HepG2 (cell line): ENCODE data around the gene WNT9A. TPM values are rescaled to one million over a fixed set of nuclear protein-coding genes. Genes with fewer than 3 reads are reported as not detected.

Source experiments
- ASH2L ChIP-seq: fragments of 300-600, 200-600 bp; sonication (generic); IDR thresholded peaks from 2 replicates; pipeline ENCODE4 v1.7.0; 2017; ENCODE audit warnings: low read depth, mild to moderate bottlenecking, moderate library complexity, mixed read lengths, low read length; ENCODE audit not compliant: insufficient read length
- CREB1 ChIP-seq, 2 experiments: fragments of 450-650 bp in 1 of 2; IDR thresholded peaks; 2 replicates each; pipeline ENCODE4 v1.6.1; 2016 to 2017; ENCODE audit warnings: control low read depth in 1 of 2, mild to moderate bottlenecking in 1 of 2, missing compliant biosample characterization in 1 of 2, missing genetic modification characterization in 1 of 2
- EZH2 ChIP-seq: conservative IDR thresholded peaks from 2 replicates; pipeline ENCODE4 v1.6.1; 2012; ENCODE audit warnings: mild to moderate bottlenecking, low read depth, low read length, moderate library complexity
- GABPB1 ChIP-seq: IDR thresholded peaks from 2 replicates; pipeline ENCODE4 v1.6.1; 2016; ENCODE audit warnings: mild to moderate bottlenecking, missing genetic modification reagents, moderate library complexity, missing compliant biosample characterization
- HNRNPLL ChIP-seq: fragments of 200-400 bp; formaldehyde crosslinking; IDR thresholded peaks from 2 replicates; pipeline ENCODE4 v1.6.1; 2017; ENCODE audit warnings: mild to moderate bottlenecking, low read depth, low read length; ENCODE audit not compliant: poor library complexity, severe bottlenecking
- MTF2 ChIP-seq: sonication (generic); formaldehyde crosslinking; IDR thresholded peaks from 2 replicates; pipeline ENCODE4 v1.5.0; 2020; ENCODE audit warnings: missing genetic modification reagents, borderline replicate concordance
- NBN ChIP-seq: fragments of 450-650 bp; conservative IDR thresholded peaks from 2 replicates; pipeline ENCODE4 v1.6.1; 2017
- NONO ChIP-seq, 2 experiments: fragments of 450-650 bp in 1 of 2; sonication (generic) in 1 of 2; formaldehyde crosslinking in 1 of 2; IDR thresholded peaks in 1 of 2; conservative IDR thresholded peaks in 1 of 2; 2 replicates each; pipeline versions ENCODE4 v1.6.1 to v1.8.0; 2017 to 2022; ENCODE audit warnings: mild to moderate bottlenecking in 1 of 2, missing genetic modification reagents in 1 of 2, moderate library complexity in 1 of 2
- PHB2 ChIP-seq: fragments of 450-650 bp; IDR thresholded peaks from 2 replicates; pipeline ENCODE4 v1.6.1; 2018; ENCODE audit not compliant: partially characterized antibody
- SALL2 ChIP-seq: sonication (generic); formaldehyde crosslinking; IDR thresholded peaks from 2 replicates; pipeline ENCODE4 v1.8.1; 2023; ENCODE audit warnings: mild to moderate bottlenecking, missing genetic modification reagents, inconsistent platforms
- SCMH1 ChIP-seq: sonication (generic); formaldehyde crosslinking; IDR thresholded peaks from 2 replicates; pipeline ENCODE4 v1.9.0; 2021; ENCODE audit warnings: missing genetic modification reagents, mild to moderate bottlenecking, borderline replicate concordance
- STAG1 ChIP-seq: sonication (generic); formaldehyde crosslinking; IDR thresholded peaks from 2 replicates; pipeline ENCODE4 v1.4.0; 2020; ENCODE audit warnings: missing genetic modification reagents
- YEATS2 ChIP-seq: sonication (generic); formaldehyde crosslinking; IDR thresholded peaks from 2 replicates; pipeline ENCODE4 v1.4.0; 2020; ENCODE audit warnings: missing genetic modification reagents, borderline replicate concordance
- ZFP41 ChIP-seq: sonication (generic); formaldehyde crosslinking; IDR thresholded peaks from 2 replicates; pipeline ENCODE4 v1.4.0; 2020; ENCODE audit warnings: mild to moderate bottlenecking, missing genetic modification reagents, borderline replicate concordance
- ZNF33A ChIP-seq: sonication (generic); formaldehyde crosslinking; IDR thresholded peaks from 2 replicates; pipeline ENCODE4 v1.5.1; 2020; ENCODE audit warnings: missing genetic modification reagents, mild to moderate bottlenecking, moderate library complexity, borderline replicate concordance
- ZNF354B ChIP-seq: sonication (generic); formaldehyde crosslinking; IDR thresholded peaks from 2 replicates; pipeline ENCODE4 v1.8.0; 2022; ENCODE audit warnings: mild to moderate bottlenecking, missing genetic modification reagents
- ZNF431 ChIP-seq: sonication (generic); formaldehyde crosslinking; IDR thresholded peaks from 2 replicates; pipeline ENCODE4 v1.9.0; 2022; ENCODE audit warnings: missing genetic modification reagents, low read depth, mild to moderate bottlenecking, borderline replicate concordance
- ZNF460 ChIP-seq: sonication (generic); formaldehyde crosslinking; IDR thresholded peaks from 2 replicates; pipeline ENCODE4 v1.5.1; 2020; ENCODE audit warnings: missing genetic modification reagents, mild to moderate bottlenecking, borderline replicate concordance
- ZNF543 ChIP-seq: sonication (generic); formaldehyde crosslinking; IDR thresholded peaks from 2 replicates; pipeline ENCODE4 v1.4.0; 2020; ENCODE audit warnings: mild to moderate bottlenecking, missing genetic modification reagents
- ZNF556 ChIP-seq: sonication (generic); formaldehyde crosslinking; IDR thresholded peaks from 2 replicates; pipeline ENCODE4 v1.4.0; 2020; ENCODE audit warnings: mild to moderate bottlenecking, missing genetic modification reagents, borderline replicate concordance
- ZNF619 ChIP-seq: sonication (generic); formaldehyde crosslinking; IDR thresholded peaks from 2 replicates; pipeline ENCODE4 v1.4.0; 2020; ENCODE audit warnings: mild to moderate bottlenecking, missing genetic modification reagents
- polyA plus RNA-seq, 8 experiments: library from polyadenylated mRNA; depleted of rRNA in 3 of 8; stranded (reverse) in 7 of 8; unstranded in 1 of 8; fragments of >200 nt; fragmentation: Illumina TruSeq in 4 of 8; extraction: Trizol in 4 of 8; gene quantifications; 2 replicates each; pipeline versions ENCODE4 v1.2.1 to v1.2.3, GENCODE V29; 2011 to 2016; ENCODE audit warnings: low read depth in 4 of 8, missing spikeins in 1 of 8, mixed read lengths in 1 of 8; ENCODE audit not compliant: insufficient read depth in 1 of 8
- total RNA-seq, 5 experiments: library from RNA; depleted of rRNA; stranded (reverse); fragments of >200 nt; fragmentation: Illumina TruSeq; extraction: Trizol; gene quantifications; 2 replicates each; pipeline ENCODE4 v1.2.3, GENCODE V29; 2016; ENCODE audit warnings: low read depth in 1 of 5
- TF ChIP-seq, protein P1 (sequence below): sonication (generic); formaldehyde crosslinking; IDR thresholded peaks from 2 replicates; pipeline ENCODE4 v1.5.0; 2020; ENCODE audit warnings: mild to moderate bottlenecking, missing genetic modification reagents
- TF ChIP-seq, protein P2 (sequence below): sonication (generic); formaldehyde crosslinking; IDR thresholded peaks from 2 replicates; pipeline ENCODE4 v1.8.0; 2023; ENCODE audit warnings: mild to moderate bottlenecking, missing genetic modification reagents
- TF ChIP-seq, protein P3 (sequence below): sonication (generic); IDR thresholded peaks from 2 replicates; pipeline ENCODE4 v1.6.1; 2016; ENCODE audit warnings: low read depth, borderline replicate concordance

WNT9A gene
- total and polyA plus RNA-seq, 2 of the 13 experiments (the other 11 are each of a cell fraction or from before 2014, with no cell fraction given): 0.04 TPM; not detected in 1

DNA sequence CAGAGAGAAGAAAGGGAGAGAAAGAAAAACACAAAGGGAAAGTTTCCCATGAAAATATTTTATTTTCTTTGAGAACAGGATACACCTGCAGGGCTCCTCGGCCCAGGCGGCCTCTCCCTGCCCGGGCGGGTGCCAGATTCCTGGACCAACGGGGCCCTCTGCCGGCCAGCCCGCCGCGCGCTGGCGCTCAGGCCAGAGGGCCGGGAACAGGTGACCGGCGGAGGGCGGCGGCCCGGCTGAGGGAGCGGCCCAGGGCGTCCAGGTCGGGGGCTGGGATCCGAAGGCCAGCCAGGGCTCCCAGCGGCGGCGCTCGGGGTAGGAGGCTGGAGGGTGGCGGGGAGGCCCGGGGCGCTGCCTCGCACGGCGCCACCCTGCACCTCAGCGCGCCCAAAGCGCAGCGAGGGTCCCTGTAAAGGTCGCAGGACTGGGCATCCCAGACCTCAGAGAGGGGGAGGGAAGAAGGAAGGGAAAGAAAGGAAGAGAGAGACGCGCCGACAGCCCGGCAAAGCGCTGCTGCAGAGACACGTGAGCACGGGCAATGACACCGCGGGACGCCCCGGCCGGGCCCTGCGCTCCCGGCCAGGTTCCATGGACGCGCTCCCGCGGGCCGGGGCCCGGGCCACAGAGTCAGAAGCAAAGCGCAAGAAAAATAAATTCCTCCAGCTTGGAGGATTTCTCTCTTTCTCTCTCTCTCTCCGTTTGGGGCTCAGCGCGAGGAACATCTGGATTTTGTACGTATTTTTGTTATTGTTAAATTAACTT lies 927 bp downstream of the WNT9A start (continued):
- TF ChIP-seq ZNF33A (CRISPR knock-in tag) (no peak), NONO (IDR thresholded peaks at IDR 0.05) (no peak), NONO (CRISPR knock-in tag; conservative IDR thresholded peaks at IDR 0.05) (peak; percentile 50; the same call in 1 of the 2 replicates), ZNF619 (no peak), YEATS2 (CRISPR knock-in tag) (no peak), MTF2 (peak; percentile 81), STAG1 (CRISPR knock-in tag) (peak; percentile 89), ZNF543 (CRISPR knock-in tag) (no peak), EZH2 (peak; percentile 62; the same call in 1 of the 2 replicates), ZNF460 (CRISPR knock-in tag) (no peak), NBN (no peak), ZNF354B (no peak), SCMH1 (CRISPR knock-in tag) (no peak), PHB2 (no peak), SALL2 (CRISPR knock-in tag) (no peak), ASH2L (no peak), CREB1 (IDR thresholded peaks at IDR 0.05) (no peak), CREB1 (CRISPR knock-in tag; IDR thresholded peaks at IDR 0.05) (no peak), ZFP41 (CRISPR knock-in tag) (no peak), GABPB1 (CRISPR knock-in tag) (peak; percentile 38; the same call in 1 of the 2 replicates), HNRNPLL (peak; percentile 23), ZNF556 (CRISPR knock-in tag) (no peak), ZNF431 (CRISPR knock-in tag) (0 out of 2 replicates have a peak, but pooled peaks have one; percentile 27)
- TF ChIP-seq, protein P1, sequence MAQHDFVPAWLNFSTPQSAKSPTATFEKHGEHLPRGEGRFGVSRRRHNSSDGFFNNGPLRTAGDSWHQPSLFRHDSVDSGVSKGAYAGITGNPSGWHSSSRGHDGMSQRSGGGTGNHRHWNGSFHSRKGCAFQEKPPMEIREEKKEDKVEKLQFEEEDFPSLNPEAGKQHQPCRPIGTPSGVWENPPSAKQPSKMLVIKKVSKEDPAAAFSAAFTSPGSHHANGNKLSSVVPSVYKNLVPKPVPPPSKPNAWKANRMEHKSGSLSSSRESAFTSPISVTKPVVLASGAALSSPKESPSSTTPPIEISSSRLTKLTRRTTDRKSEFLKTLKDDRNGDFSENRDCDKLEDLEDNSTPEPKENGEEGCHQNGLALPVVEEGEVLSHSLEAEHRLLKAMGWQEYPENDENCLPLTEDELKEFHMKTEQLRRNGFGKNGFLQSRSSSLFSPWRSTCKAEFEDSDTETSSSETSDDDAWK (CRISPR knock-in tag): no peak
- TF ChIP-seq, protein P2, sequence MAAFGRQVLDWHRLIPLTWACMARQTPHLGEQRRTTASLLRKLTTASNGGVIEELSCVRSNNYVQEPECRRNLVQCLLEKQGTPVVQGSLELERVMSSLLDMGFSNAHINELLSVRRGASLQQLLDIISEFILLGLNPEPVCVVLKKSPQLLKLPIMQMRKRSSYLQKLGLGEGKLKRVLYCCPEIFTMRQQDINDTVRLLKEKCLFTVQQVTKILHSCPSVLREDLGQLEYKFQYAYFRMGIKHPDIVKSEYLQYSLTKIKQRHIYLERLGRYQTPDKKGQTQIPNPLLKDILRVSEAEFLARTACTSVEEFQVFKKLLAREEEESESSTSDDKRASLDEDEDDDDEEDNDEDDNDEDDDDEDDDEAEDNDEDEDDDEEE: no peak
- TF ChIP-seq, protein P3, sequence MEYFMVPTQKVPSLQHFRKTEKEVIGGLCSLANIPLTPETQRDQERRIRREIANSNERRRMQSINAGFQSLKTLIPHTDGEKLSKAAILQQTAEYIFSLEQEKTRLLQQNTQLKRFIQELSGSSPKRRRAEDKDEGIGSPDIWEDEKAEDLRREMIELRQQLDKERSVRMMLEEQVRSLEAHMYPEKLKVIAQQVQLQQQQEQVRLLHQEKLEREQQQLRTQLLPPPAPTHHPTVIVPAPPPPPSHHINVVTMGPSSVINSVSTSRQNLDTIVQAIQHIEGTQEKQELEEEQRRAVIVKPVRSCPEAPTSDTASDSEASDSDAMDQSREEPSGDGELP: peak; percentile 30; the same call in 1 of the 2 replicates
